Measurements from ENCODE around the gene NACC2. TPM values are rescaled to one million over a fixed set of nuclear protein-coding genes. Genes with fewer than 3 reads are reported as not detected.

The NACC2 gene
- total and polyA plus RNA-seq, 8 donors, result 3.6 to 29.5 (median 5.5) TPM

- peaks cover 0 to 10% of the 10 kb centered on the region in 2 donors for H3K36me3 ChIP-seq
- H3K4me3 ChIP-seq, result no peak overlapping the region
- no peak for ATAC-seq
- peak in 1 of 4 donors; percentile 65 for DNase-seq
- TF ChIP-seq CTCF (IDR thresholded peaks at IDR 0.05), result no peak
- H3K9me3 ChIP-seq, result no peaks in the 10 kb centered on the region
- H3K4me1 ChIP-seq, result peaks cover 16 to 79% of the 10 kb centered on the region in 2 donors
- no peak overlapping the region for H3K27ac ChIP-seq
- intact Hi-C loops (cut with DNase I), result no loop called here
- H3K27me3 ChIP-seq, result no peaks in the 10 kb centered on the region
Observed at GRCh38 chr9:136058084-136058483, 37.0 kb downstream of the NACC2 start.

DNA sequence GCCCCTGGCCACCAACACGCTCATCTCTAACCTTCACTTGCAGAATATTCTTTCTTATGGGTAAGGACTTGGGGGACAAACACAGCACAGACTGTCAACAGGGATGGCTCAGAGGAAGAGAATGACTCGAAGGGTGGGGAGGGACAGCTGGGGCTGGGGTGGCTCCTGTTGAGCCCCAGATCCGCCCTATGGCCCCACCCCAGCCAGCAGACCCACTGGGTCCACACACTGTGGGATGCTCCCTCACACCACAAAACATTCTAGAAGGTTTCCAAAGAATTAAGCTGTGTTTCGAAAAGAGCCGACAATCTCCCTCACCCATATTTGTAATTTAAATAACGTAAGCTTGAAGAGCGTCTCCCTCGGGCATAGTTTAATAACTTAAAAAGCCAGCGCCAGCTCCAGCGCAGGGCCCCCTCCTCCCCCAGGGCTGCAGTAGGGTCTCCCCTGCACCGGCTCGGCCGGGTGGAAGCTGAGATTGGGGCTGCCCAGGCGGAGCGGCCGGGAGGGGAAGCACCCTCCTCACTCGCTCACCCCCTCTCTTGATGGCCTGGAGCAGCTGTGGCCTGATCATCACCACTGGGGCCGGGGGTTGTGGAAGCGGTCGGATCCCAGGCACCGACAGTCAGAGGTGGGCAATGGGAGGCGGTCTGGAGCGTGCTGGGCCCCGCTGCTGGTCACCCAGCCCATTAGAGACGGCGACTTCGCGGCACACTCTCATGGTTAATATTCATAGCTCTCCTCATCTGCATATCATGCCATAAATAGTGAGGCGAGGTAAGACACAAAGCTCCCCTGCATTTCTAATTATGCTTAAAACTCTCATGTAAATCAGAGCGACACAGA, 37.6 kb downstream of the NACC2 start:
- peak in 1 of 4 donors; percentile 49 for DNase-seq
- Histone ChIP-seq H3K27ac (no peak overlapping the region), H3K9me3 (no peaks in the 10 kb centered on the region), H3K4me1 (peaks cover 22 to 85% of the 10 kb centered on the region in 2 donors), H3K27me3 (peaks cover 0 to 5% of the 10 kb centered on the region in 2 donors), H3K4me3 (no peak overlapping the region), H3K36me3 (peaks cover 0 to 4% of the 10 kb centered on the region in 2 donors)
- intact Hi-C loops (cut with DNase I), result no loop called here
- ATAC-seq, result no peak
- TF ChIP-seq CTCF (IDR thresholded peaks at IDR 0.05), result no peak

DNA sequence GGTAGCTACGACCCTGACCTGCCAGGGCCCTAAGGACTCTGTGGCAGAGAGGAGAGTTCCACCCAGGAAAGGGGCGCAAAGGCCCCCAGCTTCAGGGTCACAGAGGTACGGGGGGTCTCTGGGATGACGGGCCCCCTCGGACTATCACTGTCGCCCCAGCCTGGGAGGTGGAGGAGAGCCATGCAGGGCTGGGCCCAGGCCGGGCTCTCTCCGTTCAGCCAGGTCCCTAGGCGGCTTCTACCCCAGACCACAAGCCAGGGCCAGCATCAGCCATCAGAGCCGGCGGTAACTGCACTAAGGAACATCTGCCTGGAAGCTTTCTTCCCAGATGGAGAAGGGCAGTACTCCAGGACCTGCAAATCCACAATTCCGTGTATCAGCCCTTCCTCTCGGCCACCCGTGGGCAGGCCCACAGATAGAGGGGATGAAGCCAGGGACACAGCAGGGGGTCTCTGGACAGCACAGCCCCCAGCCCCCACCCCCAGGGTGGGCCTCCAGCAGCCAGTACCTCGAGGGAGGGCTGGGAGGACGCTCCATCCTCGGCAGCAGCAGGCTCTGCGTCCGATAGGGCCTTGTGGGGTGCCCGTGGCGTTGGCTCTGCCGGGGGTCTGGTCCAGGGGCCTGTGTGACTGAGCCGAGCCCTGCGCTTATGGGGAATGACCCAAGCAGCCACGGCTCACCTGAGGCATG, 38.4 kb downstream of the NACC2 start:
- intact Hi-C loops (cut with DNase I), result no loop called here
- no peak for TF ChIP-seq CTCF (IDR thresholded peaks at IDR 0.05)
- H3K4me1 ChIP-seq, result peaks cover 26 to 91% of the 10 kb centered on the region in 2 donors
- no peaks in the 10 kb centered on the region for H3K9me3 ChIP-seq
- ATAC-seq, result no peak
- no peak overlapping the region for H3K27ac ChIP-seq
- DNase-seq, result peak in 1 of 4 donors; percentile 64
- H3K4me3 ChIP-seq, result no peak overlapping the region
- H3K27me3 ChIP-seq, result peaks cover 0 to 6% of the 10 kb centered on the region in 2 donors
- H3K36me3 ChIP-seq, result no peaks in the 10 kb centered on the region

DNA sequence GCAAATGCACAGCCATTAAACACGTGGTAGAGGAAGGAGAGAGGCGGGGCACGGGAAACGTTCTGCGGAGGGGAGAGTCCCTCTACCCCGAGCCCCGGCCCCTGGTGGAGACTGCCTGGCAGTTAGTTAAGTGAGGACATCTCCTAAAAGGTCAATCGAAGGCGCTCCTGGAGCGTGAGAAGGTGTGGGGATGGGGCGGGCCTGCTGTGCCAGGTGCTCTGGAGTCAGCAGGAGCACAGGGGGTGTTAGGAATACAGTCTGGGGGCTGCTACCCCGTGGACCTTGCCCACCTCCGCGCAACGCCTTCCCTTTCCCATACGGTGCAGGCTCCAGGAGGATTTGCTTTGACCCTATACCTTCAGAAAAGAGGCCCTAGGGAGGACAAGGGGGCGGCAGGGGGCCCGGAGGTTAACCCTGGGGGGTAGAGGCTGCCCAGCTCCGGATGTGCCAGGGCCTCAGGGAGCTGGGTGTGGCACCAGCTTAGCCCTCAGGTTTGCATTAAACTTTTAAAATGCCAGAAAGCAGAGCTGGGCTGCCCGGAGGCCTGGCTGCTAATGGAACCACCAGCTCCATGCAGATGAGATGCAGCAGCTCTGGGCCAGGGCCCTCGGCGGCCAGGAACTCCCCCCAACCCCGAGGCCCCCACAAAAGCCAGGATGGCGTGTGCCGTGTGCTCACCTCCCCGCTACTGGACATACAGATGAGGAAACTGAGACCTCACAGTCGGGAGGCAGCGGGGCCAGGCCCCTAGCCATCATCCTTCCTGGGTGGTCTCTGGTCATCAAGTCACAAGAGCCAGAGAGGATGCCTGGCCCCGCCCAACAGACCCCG, 39.2 kb downstream of the NACC2 start:
- no peak for ATAC-seq
- H3K4me1 ChIP-seq, result peaks cover 30 to 93% of the 10 kb centered on the region in 2 donors
- intact Hi-C loops (cut with DNase I), result no loop called here

More for the DNA sequence above, 39.2 kb downstream of the NACC2 start:
- Histone ChIP-seq H3K27me3 (peaks cover 0 to 14% of the 10 kb centered on the region in 2 donors), H3K36me3 (no peaks in the 10 kb centered on the region), H3K27ac (no peak overlapping the region), H3K4me3 (no peak overlapping the region), H3K9me3 (no peaks in the 10 kb centered on the region)
- TF ChIP-seq CTCF (IDR thresholded peaks at IDR 0.05), result no peak
- peak in 1 of 4 donors; percentile 67 for DNase-seq

Measured in left lung (tissue), 10 donors.